HFFc6 (cell line): ENCODE results near the gene IQSEC3. TPM values are rescaled to one million over a fixed set of nuclear protein-coding genes. Genes with fewer than 3 reads are reported as not detected.

Source experiments
- DNase-seq: peaks from one replicate; pipeline ENCODE4 v3.0.0-alpha.2; 2018
- H3K27ac Mint-ChIP-seq: 2 replicates; pipeline ENCODE4 v1.8.0; 2020; ENCODE audit warnings: mild to moderate bottlenecking, mixed read lengths
- H3K27me3 Mint-ChIP-seq: 2 replicates; pipeline ENCODE4 v1.8.0; 2021; ENCODE audit warnings: mild to moderate bottlenecking, moderate library complexity, mixed read lengths; ENCODE audit not compliant: insufficient read depth
- H3K36me3 Mint-ChIP-seq: 2 replicates; pipeline ENCODE4 v1.8.0; 2021; ENCODE audit warnings: low read depth, mixed read lengths
- H3K4me1 Mint-ChIP-seq: 2 replicates; pipeline ENCODE4 v1.8.0; 2020; ENCODE audit warnings: low read depth, mixed read lengths
- H3K4me3 Mint-ChIP-seq: 2 replicates; pipeline ENCODE4 v1.8.0; 2020; ENCODE audit warnings: mild to moderate bottlenecking, moderate library complexity, mixed read lengths
- H3K9me3 Mint-ChIP-seq: 2 replicates; pipeline ENCODE4 v1.8.0; 2020; ENCODE audit warnings: mild to moderate bottlenecking, mixed read lengths
- total RNA-seq, 6 experiments: library from RNA; stranded (reverse); fragmentation: NEBNext Ultra II Directional; extraction: Animal tissue kit (Norgen Biotek cat#: 25700); gene quantifications; 2 replicates in 1 of 6; 3 replicates in 5 of 6; pipeline ENCODE4 v1.2.3, GENCODE V29; 2021
- TF ChIP-seq, protein P1 (sequence below): fragments of 200-600 bp; sonication (generic); IDR thresholded peaks from 2 replicates; pipeline ENCODE4 v1.5.0; 2021; ENCODE audit warnings: antibody characterized with exemption, mild to moderate bottlenecking

The IQSEC3 gene
- total RNA-seq, 6 experiments from 2014 or later: not detected

DNA sequence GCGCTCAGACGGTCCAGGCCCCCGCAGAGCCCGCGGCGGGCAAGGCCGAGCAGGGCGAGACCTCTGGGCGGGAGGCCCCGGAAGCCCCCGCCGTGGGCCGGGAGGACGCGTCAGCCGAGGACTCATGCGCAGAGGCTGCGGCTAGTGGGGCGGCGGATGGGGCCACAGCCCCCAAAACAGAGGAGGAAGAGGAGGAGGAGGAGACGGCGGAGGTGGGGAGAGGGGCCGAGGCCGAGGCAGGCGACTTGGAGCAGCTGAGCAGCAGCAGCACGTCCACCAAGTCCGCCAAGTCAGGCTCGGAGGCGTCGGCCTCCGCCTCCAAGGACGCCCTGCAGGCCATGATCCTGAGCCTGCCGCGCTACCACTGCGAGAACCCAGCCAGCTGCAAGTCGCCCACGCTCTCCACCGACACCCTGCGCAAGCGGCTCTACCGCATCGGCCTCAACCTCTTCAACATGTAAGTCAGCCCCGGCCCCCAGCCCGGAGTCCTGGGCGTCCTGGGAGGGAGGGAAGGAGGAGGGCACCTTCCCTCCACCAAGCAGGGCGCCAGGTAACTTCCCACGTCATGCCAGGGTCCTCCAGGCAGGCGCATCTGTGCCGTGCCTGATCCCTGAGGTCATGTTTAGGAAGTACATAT, 72.4 kb downstream of the IQSEC3 start:
- Mint-ChIP-seq H3K4me1 (no peaks in the 10 kb centered on the region), H3K9me3 (no peaks in the 10 kb centered on the region), H3K27me3 (peaks cover 63% of the 10 kb centered on the region), H3K27ac (no peak overlapping the region), H3K36me3 (no peaks in the 10 kb centered on the region), H3K4me3 (no peak overlapping the region)
- TF ChIP-seq, protein P1, sequence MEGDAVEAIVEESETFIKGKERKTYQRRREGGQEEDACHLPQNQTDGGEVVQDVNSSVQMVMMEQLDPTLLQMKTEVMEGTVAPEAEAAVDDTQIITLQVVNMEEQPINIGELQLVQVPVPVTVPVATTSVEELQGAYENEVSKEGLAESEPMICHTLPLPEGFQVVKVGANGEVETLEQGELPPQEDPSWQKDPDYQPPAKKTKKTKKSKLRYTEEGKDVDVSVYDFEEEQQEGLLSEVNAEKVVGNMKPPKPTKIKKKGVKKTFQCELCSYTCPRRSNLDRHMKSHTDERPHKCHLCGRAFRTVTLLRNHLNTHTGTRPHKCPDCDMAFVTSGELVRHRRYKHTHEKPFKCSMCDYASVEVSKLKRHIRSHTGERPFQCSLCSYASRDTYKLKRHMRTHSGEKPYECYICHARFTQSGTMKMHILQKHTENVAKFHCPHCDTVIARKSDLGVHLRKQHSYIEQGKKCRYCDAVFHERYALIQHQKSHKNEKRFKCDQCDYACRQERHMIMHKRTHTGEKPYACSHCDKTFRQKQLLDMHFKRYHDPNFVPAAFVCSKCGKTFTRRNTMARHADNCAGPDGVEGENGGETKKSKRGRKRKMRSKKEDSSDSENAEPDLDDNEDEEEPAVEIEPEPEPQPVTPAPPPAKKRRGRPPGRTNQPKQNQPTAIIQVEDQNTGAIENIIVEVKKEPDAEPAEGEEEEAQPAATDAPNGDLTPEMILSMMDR: no peak
- no peak for DNase-seq

DNA sequence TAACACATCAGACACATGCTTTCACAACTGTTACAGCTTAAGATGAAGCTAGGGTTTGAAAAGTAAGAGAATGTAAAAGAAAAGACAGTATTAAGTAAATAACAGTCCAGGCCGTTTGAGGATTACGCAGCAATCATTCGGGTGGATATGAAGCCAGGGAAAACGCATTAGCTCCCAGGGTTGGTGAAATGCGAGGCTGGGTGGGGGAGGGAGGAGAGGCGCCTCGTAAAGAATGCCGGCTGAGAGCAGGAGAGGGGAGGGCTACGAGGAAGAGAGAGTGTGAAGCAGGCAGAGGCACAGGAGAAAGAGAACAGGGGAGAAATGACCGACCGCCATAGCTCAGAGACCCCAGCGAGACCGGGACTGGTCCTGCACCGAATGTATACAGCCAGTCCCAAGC, 73.0 kb downstream of the IQSEC3 start:
- H3K27ac Mint-ChIP-seq: no peak overlapping the region
- peaks cover 63% of the 10 kb centered on the region for H3K27me3 Mint-ChIP-seq
- TF ChIP-seq, protein P1: no peak
- H3K4me1 Mint-ChIP-seq: no peaks in the 10 kb centered on the region
- DNase-seq: no peak
- H3K36me3 Mint-ChIP-seq: no peaks in the 10 kb centered on the region
- H3K4me3 Mint-ChIP-seq: no peak overlapping the region
- H3K9me3 Mint-ChIP-seq: no peaks in the 10 kb centered on the region

DNA sequence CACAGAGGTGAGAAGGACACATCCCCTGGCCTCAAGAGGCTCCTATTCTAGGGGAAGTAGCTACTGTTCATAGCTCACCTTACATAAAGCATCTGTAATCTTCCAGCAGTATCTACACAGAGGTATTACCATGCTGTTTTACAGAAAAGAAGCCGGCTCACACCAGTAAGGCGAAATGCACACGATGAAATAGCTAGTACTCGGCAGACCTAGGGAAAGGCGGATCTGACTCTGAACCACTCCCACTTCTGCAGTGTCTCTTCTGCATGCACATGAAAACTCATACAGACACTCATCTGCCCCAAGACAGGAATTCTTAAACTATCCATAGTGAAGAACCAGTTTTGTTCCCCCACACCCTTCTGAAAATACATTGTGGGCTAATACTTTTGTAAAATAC, 73.6 kb downstream of the IQSEC3 start:
- Mint-ChIP-seq H3K27me3 (peaks cover 60% of the 10 kb centered on the region), H3K27ac (no peak overlapping the region), H3K4me1 (no peaks in the 10 kb centered on the region), H3K4me3 (no peak overlapping the region), H3K36me3 (no peaks in the 10 kb centered on the region), H3K9me3 (no peaks in the 10 kb centered on the region)
- DNase-seq: no peak
- TF ChIP-seq, protein P1: no peak

DNA sequence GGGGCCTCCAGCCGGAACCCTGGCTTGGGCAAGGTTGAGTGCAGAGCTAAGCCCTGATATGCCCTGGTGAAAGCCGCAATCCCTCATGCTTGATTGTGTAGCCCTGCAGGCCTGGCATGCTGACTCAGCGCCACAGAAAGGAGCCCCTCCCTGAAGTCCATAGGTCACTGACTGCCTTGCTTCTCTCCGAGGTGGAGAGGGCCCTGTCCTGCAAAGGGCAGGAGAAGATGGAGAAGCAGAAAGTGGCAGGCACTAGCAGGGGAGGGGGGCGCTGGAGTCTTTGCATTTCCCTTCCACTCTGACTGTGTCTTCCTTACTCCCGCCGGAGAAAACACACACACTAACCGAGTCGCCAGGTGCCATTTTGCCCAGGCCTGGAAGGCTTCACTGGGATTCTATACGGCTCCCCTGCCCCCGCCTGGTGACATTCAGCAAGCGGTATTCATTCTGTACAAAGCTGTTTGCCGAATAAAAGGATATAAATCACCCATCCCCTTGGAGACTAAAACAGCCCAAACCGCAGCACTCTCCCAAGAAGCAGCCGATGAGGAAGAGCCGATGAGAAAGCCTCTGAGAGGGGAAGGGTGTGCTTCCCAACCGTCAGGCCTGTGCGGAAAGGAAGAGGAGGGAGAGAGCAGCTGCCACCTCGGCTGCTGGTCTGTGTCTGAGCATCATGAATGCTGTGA, 77.5 kb downstream of the IQSEC3 start:
- H3K27me3 Mint-ChIP-seq: peaks cover 72% of the 10 kb centered on the region
- TF ChIP-seq, protein P1: no peak
- no peak for DNase-seq
- H3K9me3 Mint-ChIP-seq: no peaks in the 10 kb centered on the region
- H3K27ac Mint-ChIP-seq: no peak overlapping the region
- H3K36me3 Mint-ChIP-seq: no peaks in the 10 kb centered on the region
- H3K4me3 Mint-ChIP-seq: no peak overlapping the region
- H3K4me1 Mint-ChIP-seq: no peaks in the 10 kb centered on the region

DNA sequence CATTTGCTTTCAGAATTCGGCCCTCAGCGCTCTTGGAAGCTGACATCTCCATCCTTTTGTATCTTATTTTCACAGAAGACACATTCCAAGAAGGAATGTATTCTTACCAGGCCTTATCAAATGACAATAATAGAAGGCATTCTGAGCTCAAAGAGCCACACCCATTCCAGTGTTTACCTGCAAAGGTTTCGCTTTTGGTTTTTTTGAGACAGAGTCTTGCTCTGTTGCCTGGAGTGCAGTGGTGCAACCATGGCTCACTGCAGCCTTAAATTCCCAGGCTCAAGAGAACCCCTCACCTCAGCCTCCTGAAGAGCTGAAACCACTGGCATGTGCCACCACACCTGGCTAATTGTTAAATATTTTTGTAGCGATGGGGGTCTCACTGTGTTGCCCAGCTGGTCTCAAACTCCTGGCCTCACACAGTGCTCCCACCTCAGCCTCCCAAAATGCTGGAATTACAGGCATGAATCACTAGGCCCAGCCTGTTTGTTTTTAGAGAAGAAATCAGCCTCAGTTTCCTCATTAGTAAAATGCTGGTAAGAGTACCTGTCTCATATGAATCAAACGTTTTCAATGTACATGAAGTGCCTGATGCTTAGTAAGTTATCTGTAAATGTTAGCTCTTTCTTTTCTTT, 78.2 kb downstream of the IQSEC3 start:
- TF ChIP-seq, protein P1: no peak
- H3K27ac Mint-ChIP-seq: no peak overlapping the region
- no peak overlapping the region for H3K4me3 Mint-ChIP-seq
- peaks cover 70% of the 10 kb centered on the region for H3K27me3 Mint-ChIP-seq
- H3K36me3 Mint-ChIP-seq: no peaks in the 10 kb centered on the region
- H3K9me3 Mint-ChIP-seq: no peaks in the 10 kb centered on the region
- DNase-seq: no peak
- H3K4me1 Mint-ChIP-seq: no peaks in the 10 kb centered on the region
